Kidney (tissue), 14 donors: ENCODE measurements around the gene RANBP3. TPM values are rescaled to one million over a fixed set of nuclear protein-coding genes. Genes with fewer than 3 reads are reported as not detected.
"Not testable (repeated sequence)": the region's sequence is repeated elsewhere in the genome, so short reads cannot be mapped to it uniquely, and the experiment has no call there.

ENCODE experiments used
- DNase-seq, 5 donors: peaks; one replicate each; pipeline ENCODE4 v3.0.0-alpha.2; 2013 to 2020
- FAIRE-seq: peaks from 2 replicates; lab custom pipeline; 2012; peaks lifted over from hg19 to GRCh38; lab: Jason Lieb, UNC
- H3K27ac ChIP-seq, 2 donors: one replicate each; pipeline ENCODE4 v1.7.0; 2013; ENCODE audit warnings: low read depth in 2 of 2, low read length in 2 of 2, inconsistent platforms in 1 of 2
- H3K27me3 ChIP-seq: one replicate; pipeline ENCODE4 v1.7.1; 2013; ENCODE audit warnings: low read length, inconsistent platforms; ENCODE audit not compliant: control insufficient read depth, insufficient read depth
- H3K36me3 ChIP-seq, 3 donors: one replicate each; pipeline versions ENCODE4 v1.7.0 to v1.7.1; 2013; ENCODE audit warnings: low read length in 3 of 3, control low read depth in 1 of 3, inconsistent platforms in 1 of 3; ENCODE audit not compliant: insufficient read depth in 3 of 3, control insufficient read depth in 2 of 3
- H3K4me1 ChIP-seq, 3 donors: one replicate each; pipeline versions ENCODE4 v1.7.0 to v1.7.1; 2013; ENCODE audit warnings: low read length in 3 of 3, inconsistent platforms in 1 of 3, low read depth in 1 of 3; ENCODE audit not compliant: control insufficient read depth in 2 of 3, insufficient read depth in 2 of 3
- H3K4me3 ChIP-seq, 3 donors: one replicate each; pipeline versions ENCODE4 v1.7.0 to v1.8.1; 2013; ENCODE audit warnings: low read length in 3 of 3, control low read depth in 1 of 3, inconsistent platforms in 1 of 3
- H3K9ac ChIP-seq, 3 donors: one replicate each; pipeline versions ENCODE4 v1.7.0 to v1.7.1; 2013; ENCODE audit warnings: low read length in 3 of 3, control low read depth in 1 of 3, inconsistent platforms in 1 of 3
- H3K9me3 ChIP-seq, 3 donors: one replicate each; pipeline versions ENCODE4 v1.7.0 to v1.7.1; 2013; ENCODE audit warnings: low read length in 3 of 3, control low read depth in 1 of 3, inconsistent platforms in 1 of 3; ENCODE audit not compliant: control insufficient read depth in 2 of 3, insufficient read depth in 1 of 3
- CTCF ChIP-seq: IDR thresholded peaks from 3 replicates; pipeline ENCODE4 v1.5.1; 2012; ENCODE audit warnings: mild to moderate bottlenecking, moderate library complexity, borderline replicate concordance; ENCODE audit not compliant: insufficient read depth; ENCODE audit errors: extremely low read depth
- intact Hi-C: fragments of 100-400 bp; cut with DNase I; formaldehyde crosslinking; loops from one replicate; pipeline ENCODE4 v1.11.1; 2022
- polyA plus RNA-seq: library from polyadenylated mRNA; stranded (reverse); fragments of 350-450 nt; fragmentation: Illumina TruSeq; extraction: RNeasy Lipid Tissue Mini Kit (QIAGEN cat#74804); gene quantifications from one replicate; pipeline ENCODE4 v1.2.3, GENCODE V29; 2014; ENCODE audit warnings: low read depth, low replicate concordance; ENCODE audit not compliant: insufficient read depth
- total RNA-seq: library from RNA; stranded (reverse); fragmentation: NEBNext Ultra II Directional; extraction: Animal tissue kit (Norgen Biotek cat#: 25700); gene quantifications from one replicate; pipeline ENCODE4 v1.2.1, GENCODE V29; 2021
- donor health status: control.
- donor health status: control.
- donor health status: control.
- donor health status: control.
- donor health status: control.
- donor health status: DM: yes; HTN: yes; CAD: no.
- donor health status: Normal renal cell carcinoma (clear cell type).

Gene RANBP3
- total and polyA plus RNA-seq, 2 donors from 2014 or later = 33.7 to 69.7 TPM

- H3K4me1 ChIP-seq = peaks cover 0 to 12% (median 2%) of the 10 kb centered on the region in 3 donors
- H3K4me3 ChIP-seq = no peak overlapping the region
- no peaks in the 10 kb centered on the region for H3K9me3 ChIP-seq
- no peak for TF ChIP-seq CTCF
- H3K27ac ChIP-seq = no peak overlapping the region
- no peaks in the 10 kb centered on the region for H3K27me3 ChIP-seq
- DNase-seq (no peak), FAIRE-seq (no peak)
- intact Hi-C loops = no loop called here
- no peak overlapping the region for H3K9ac ChIP-seq
- no peaks in the 10 kb centered on the region for H3K36me3 ChIP-seq
These were observed 11.6 kb upstream of the RANBP3 start for GRCh38 chr19:5989388-5990074.

GRCh38 chr19:5988517-5989387 lies 10.8 kb upstream of the RANBP3 start:
- intact Hi-C loops = no loop called here
- TF ChIP-seq CTCF = no peak
- peaks cover 0 to 9% (median 2%) of the 10 kb centered on the region in 3 donors for H3K4me1 ChIP-seq
- no peak overlapping the region for H3K4me3 ChIP-seq
- H3K27ac ChIP-seq = no peak overlapping the region
- H3K9me3 ChIP-seq = no peaks in the 10 kb centered on the region
- FAIRE-seq = no peak
- no peaks in the 10 kb centered on the region for H3K27me3 ChIP-seq
- no peak for DNase-seq
- no peak overlapping the region for H3K9ac ChIP-seq
- no peaks in the 10 kb centered on the region for H3K36me3 ChIP-seq

- Histone ChIP-seq H3K27me3 (no peaks in the 10 kb centered on the region), H3K27ac (no peak overlapping the region), H3K9me3 (no peaks in the 10 kb centered on the region), H3K4me3 (peak overlapping the region in 2 of 3 donors; percentile 46 to 71), H3K4me1 (peaks cover 0 to 7% (median 0%) of the 10 kb centered on the region in 3 donors), H3K9ac (peak overlapping the region in 2 of 3 donors; percentile 47 to 75), H3K36me3 (no peaks in the 10 kb centered on the region)
- intact Hi-C loops = no loop called here
- DNase-seq (peak in 4 of 5 donors; percentile 86 to 91 (median 87)), FAIRE-seq (peak; percentile 13)
- peak; percentile 99 for TF ChIP-seq CTCF
These were observed 9.3 kb upstream of the RANBP3 start for GRCh38 chr19:5987077-5987818.

GRCh38 chr19:5985837-5986236 lies 7.9 kb upstream of the RANBP3 start:
- DNase-seq, FAIRE-seq: not testable (repeated sequence)

More at GRCh38 chr19:5985837-5986236, 7.9 kb upstream of the RANBP3 start:
- H3K27ac ChIP-seq = peak overlapping the region; percentile 34 to 53
- H3K9me3 ChIP-seq, intact Hi-C loops, H3K4me1 ChIP-seq, H3K9ac ChIP-seq, H3K4me3 ChIP-seq, H3K27me3 ChIP-seq, H3K36me3 ChIP-seq: not testable (repeated sequence)
